GM13976 (cell line): ENCODE results near the gene IQGAP3.

ENCODE experiments used
- DNase-seq: peaks from one replicate; pipeline ENCODE4 v3.0.0; 2012; ENCODE audit warnings: low spot score
- in situ Hi-C: fragments of 300-500 bp; cut with MboI; formaldehyde crosslinking; loops from one replicate; pipeline ENCODE4 v1.12.0; 2022; ENCODE audit warnings: low sequenced_read_pairs, mixed read lengths, inconsistent platforms; ENCODE audit not compliant: unreplicated experiment
- TF ChIP-seq, protein P1 (sequence below): IDR thresholded peaks from 2 replicates; pipeline ENCODE4 v1.5.1; 2012; ENCODE audit warnings: borderline replicate concordance, mild to moderate bottlenecking; ENCODE audit not compliant: insufficient read depth; ENCODE audit errors: extremely low read depth, missing control alignments, control extremely low read depth

Gene IQGAP3

GRCh38 chr1:156534424-156535060 is 37.8 kb downstream of the IQGAP3 start:
- in situ Hi-C loops = no loop called here
- TF ChIP-seq, protein P1, sequence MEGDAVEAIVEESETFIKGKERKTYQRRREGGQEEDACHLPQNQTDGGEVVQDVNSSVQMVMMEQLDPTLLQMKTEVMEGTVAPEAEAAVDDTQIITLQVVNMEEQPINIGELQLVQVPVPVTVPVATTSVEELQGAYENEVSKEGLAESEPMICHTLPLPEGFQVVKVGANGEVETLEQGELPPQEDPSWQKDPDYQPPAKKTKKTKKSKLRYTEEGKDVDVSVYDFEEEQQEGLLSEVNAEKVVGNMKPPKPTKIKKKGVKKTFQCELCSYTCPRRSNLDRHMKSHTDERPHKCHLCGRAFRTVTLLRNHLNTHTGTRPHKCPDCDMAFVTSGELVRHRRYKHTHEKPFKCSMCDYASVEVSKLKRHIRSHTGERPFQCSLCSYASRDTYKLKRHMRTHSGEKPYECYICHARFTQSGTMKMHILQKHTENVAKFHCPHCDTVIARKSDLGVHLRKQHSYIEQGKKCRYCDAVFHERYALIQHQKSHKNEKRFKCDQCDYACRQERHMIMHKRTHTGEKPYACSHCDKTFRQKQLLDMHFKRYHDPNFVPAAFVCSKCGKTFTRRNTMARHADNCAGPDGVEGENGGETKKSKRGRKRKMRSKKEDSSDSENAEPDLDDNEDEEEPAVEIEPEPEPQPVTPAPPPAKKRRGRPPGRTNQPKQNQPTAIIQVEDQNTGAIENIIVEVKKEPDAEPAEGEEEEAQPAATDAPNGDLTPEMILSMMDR = no peak
- DNase-seq = no peak

GRCh38 chr1:156533568-156534220 is 38.7 kb downstream of the IQGAP3 start:
- TF ChIP-seq, protein P1 = no peak
- no peak for DNase-seq
- in situ Hi-C loops = no loop called here

GRCh38 chr1:156532374-156532773 is 40.0 kb downstream of the IQGAP3 start:
- in situ Hi-C loops = no loop called here
- TF ChIP-seq, protein P1 = no peak

DNA sequence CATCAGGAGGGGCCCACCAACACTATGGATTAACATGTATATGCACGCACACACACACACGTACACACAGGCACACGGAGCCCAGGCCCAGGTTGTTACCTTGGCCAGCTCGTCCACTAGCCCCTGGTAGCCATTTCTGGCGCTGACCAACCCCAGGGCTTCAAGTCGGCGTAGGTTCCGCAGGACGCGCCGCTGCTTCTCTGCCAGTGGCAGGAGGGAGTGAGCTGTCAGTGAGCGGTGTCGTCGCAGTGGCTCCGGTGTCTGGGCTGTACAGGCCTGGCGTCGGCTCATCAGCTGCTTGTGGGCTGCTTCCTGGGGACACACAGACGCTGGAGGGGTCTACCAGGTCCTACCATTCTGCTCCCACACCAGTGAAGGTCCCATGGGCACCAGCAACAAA is 42.4 kb downstream of the IQGAP3 start:
- in situ Hi-C loops = no loop called here
- no peak for DNase-seq
- TF ChIP-seq, protein P1 = no peak

More at GRCh38 chr1:156532374-156532773, 40.0 kb downstream of the IQGAP3 start:
- DNase-seq = no peak

GRCh38 chr1:156528875-156529425 is 43.4 kb downstream of the IQGAP3 start:
- no peak for DNase-seq
- in situ Hi-C loops = no loop called here
- TF ChIP-seq, protein P1 = no peak

GRCh38 chr1:156528231-156528630 is 44.1 kb downstream of the IQGAP3 start:
- TF ChIP-seq, protein P1 = no peak
- no peak for DNase-seq
- in situ Hi-C loops = no loop called here
